OCI-LY3 (cell line): Measurements from ENCODE around the gene CTNS.

Experiments
- CTCF ChIP-seq: fragments of 200-600, 300-600 bp; sonication (generic); IDR thresholded peaks from 2 replicates; pipeline ENCODE4 v1.5.1; 2014; ENCODE audit warnings: antibody characterized with exemption, low read length, low read depth
- EZH2phosphoT487 ChIP-seq: fragments of 200-600 bp; shearing (Covaris generic); IDR thresholded peaks from 2 replicates; pipeline ENCODE4 v1.6.1; 2018; ENCODE audit warnings: antibody characterized with exemption, mixed run types, low read depth

GRCh38 chr17:3693829-3694231 is 57.3 kb downstream of the CTNS start:
- TF ChIP-seq CTCF (no peak), EZH2phosphoT487 (no peak)
